ENCODE data around the gene TNRC6B. TPM values are rescaled to one million over a fixed set of nuclear protein-coding genes. Genes with fewer than 3 reads are reported as not detected.
"Not testable (repeated sequence)": the region's sequence is repeated elsewhere in the genome, so short reads cannot be mapped to it uniquely, and the experiment has no call there.

The TNRC6B gene
- total RNA-seq, 1 experiment from 2014 or later = 44.6 TPM

GRCh38 chr22:40218152-40218551, 40.4 kb downstream of the TNRC6B start:
- no peak for DNase-seq
- BruUV-seq (replicated peaks) = no TSS peak
- Mint-ChIP-seq H3K4me3 (ENCODE audit: low read depth, unreplicated experiment) (no peak overlapping the region), H3K4me1 (ENCODE audit: low read depth, unreplicated experiment) (peaks cover 18% of the 10 kb centered on the region), H3K27me3 (ENCODE audit: unreplicated experiment) (no peaks in the 10 kb centered on the region), H3K9me3 (ENCODE audit: low read depth, unreplicated experiment) (no peaks in the 10 kb centered on the region), H3K36me3 (ENCODE audit: insufficient read depth, unreplicated experiment) (no peaks in the 10 kb centered on the region), H3K27ac (ENCODE audit: unreplicated experiment) (no peak overlapping the region)
- TF ChIP-seq CTCF (IDR thresholded peaks at IDR 0.05; ENCODE audit: unreplicated experiment) = no peak
- intact Hi-C loops (cut with micrococcal nuclease; ENCODE audit: unreplicated experiment) = no loop called here
- CTCF ChIA-PET = no interaction called here

GRCh38 chr22:40218723-40219294, 41.1 kb downstream of the TNRC6B start:
- Mint-ChIP-seq H3K27me3 (ENCODE audit: unreplicated experiment) (no peaks in the 10 kb centered on the region), H3K27ac (ENCODE audit: unreplicated experiment) (no peak overlapping the region), H3K9me3 (ENCODE audit: low read depth, unreplicated experiment) (no peaks in the 10 kb centered on the region), H3K4me1 (ENCODE audit: low read depth, unreplicated experiment) (peaks cover 18% of the 10 kb centered on the region), H3K36me3 (ENCODE audit: insufficient read depth, unreplicated experiment) (no peaks in the 10 kb centered on the region), H3K4me3 (ENCODE audit: low read depth, unreplicated experiment) (no peak overlapping the region)
- BruUV-seq (replicated peaks) = no TSS peak
- TF ChIP-seq CTCF (IDR thresholded peaks at IDR 0.05; ENCODE audit: unreplicated experiment) = no peak
- intact Hi-C loops (cut with micrococcal nuclease; ENCODE audit: unreplicated experiment) = no loop called here
- no peak for DNase-seq
- CTCF ChIA-PET = no interaction called here

- intact Hi-C loops (cut with micrococcal nuclease; ENCODE audit: unreplicated experiment) = no loop called here
- no peaks in the 10 kb centered on the region for H3K9me3 Mint-ChIP-seq (ENCODE audit: low read depth, unreplicated experiment)
- no peaks in the 10 kb centered on the region for H3K36me3 Mint-ChIP-seq (ENCODE audit: insufficient read depth, unreplicated experiment)
- BruUV-seq (replicated peaks) = no TSS peak
- no peak overlapping the region for H3K4me3 Mint-ChIP-seq (ENCODE audit: low read depth, unreplicated experiment)
- CTCF ChIA-PET = no interaction called here
- TF ChIP-seq CTCF (IDR thresholded peaks at IDR 0.05; ENCODE audit: unreplicated experiment) = no peak
- no peak overlapping the region for H3K27ac Mint-ChIP-seq (ENCODE audit: unreplicated experiment)
- H3K27me3 Mint-ChIP-seq (ENCODE audit: unreplicated experiment) = no peaks in the 10 kb centered on the region
- DNase-seq = no peak
- H3K4me1 Mint-ChIP-seq (ENCODE audit: low read depth, unreplicated experiment) = peaks cover 30% of the 10 kb centered on the region
Observed at GRCh38 chr22:40220316-40221054, 42.8 kb downstream of the TNRC6B start.

- intact Hi-C loops (cut with micrococcal nuclease; ENCODE audit: unreplicated experiment) = no loop called here
Observed at GRCh38 chr22:40221055-40221414, 43.3 kb downstream of the TNRC6B start.

GRCh38 chr22:40222979-40223378, 45.3 kb downstream of the TNRC6B start:
- BruUV-seq (replicated peaks); H3K36me3 Mint-ChIP-seq (ENCODE audit: insufficient read depth, unreplicated experiment); DNase-seq; H3K27ac Mint-ChIP-seq (ENCODE audit: unreplicated experiment); H3K4me3 Mint-ChIP-seq (ENCODE audit: low read depth, unreplicated experiment); H3K9me3 Mint-ChIP-seq (ENCODE audit: low read depth, unreplicated experiment); H3K27me3 Mint-ChIP-seq (ENCODE audit: unreplicated experiment); intact Hi-C loops (cut with micrococcal nuclease; ENCODE audit: unreplicated experiment): not testable (repeated sequence)
- peaks cover 30% of the 10 kb centered on the region for H3K4me1 Mint-ChIP-seq (ENCODE audit: low read depth, unreplicated experiment)
- CTCF ChIA-PET = interaction anchor here (0.7 kb wide), 1 partner anchor 29 kb away, joined by 4 read pairs; no protein-coding TSS in a partner anchor

More at GRCh38 chr22:40221055-40221414, 43.3 kb downstream of the TNRC6B start:
- no peaks in the 10 kb centered on the region for H3K9me3 Mint-ChIP-seq (ENCODE audit: low read depth, unreplicated experiment)
- H3K27me3 Mint-ChIP-seq (ENCODE audit: unreplicated experiment) = no peaks in the 10 kb centered on the region
- CTCF ChIA-PET = no interaction called here
- no peak for TF ChIP-seq CTCF (IDR thresholded peaks at IDR 0.05; ENCODE audit: unreplicated experiment)
- no peak overlapping the region for H3K4me3 Mint-ChIP-seq (ENCODE audit: low read depth, unreplicated experiment)
- no peaks in the 10 kb centered on the region for H3K36me3 Mint-ChIP-seq (ENCODE audit: insufficient read depth, unreplicated experiment)
- H3K4me1 Mint-ChIP-seq (ENCODE audit: low read depth, unreplicated experiment) = peaks cover 30% of the 10 kb centered on the region
- H3K27ac Mint-ChIP-seq (ENCODE audit: unreplicated experiment) = no peak overlapping the region
- no peak for DNase-seq
- no TSS peak for BruUV-seq (replicated peaks)
